ENCODE results near the gene CHST15.

Gene CHST15

DNA sequence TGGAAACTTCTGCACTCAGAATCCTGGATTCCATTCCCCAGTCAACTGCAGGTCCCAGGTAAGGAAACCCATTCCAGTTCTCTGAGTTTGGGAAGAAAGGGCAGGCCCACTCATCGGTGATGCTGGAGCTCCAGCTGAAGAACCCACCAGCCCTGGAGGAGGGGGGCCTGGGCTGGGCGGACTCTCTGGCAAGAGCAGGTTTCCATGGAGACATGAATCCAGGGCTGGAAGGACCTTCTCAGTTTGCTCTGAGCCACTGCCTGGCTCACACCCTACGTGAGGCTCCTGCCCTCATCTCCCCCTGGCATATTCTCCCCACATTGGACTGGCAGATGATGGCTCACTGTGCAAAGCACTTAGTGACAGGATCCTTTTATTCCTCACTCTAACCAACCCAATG, 128.4 kb downstream of the CHST15 start:
- no peak overlapping the region for H3K4me3 ChIP-seq (ENCODE audit: control insufficient read depth, low read depth, low read length)
- TF ChIP-seq, protein P1, sequence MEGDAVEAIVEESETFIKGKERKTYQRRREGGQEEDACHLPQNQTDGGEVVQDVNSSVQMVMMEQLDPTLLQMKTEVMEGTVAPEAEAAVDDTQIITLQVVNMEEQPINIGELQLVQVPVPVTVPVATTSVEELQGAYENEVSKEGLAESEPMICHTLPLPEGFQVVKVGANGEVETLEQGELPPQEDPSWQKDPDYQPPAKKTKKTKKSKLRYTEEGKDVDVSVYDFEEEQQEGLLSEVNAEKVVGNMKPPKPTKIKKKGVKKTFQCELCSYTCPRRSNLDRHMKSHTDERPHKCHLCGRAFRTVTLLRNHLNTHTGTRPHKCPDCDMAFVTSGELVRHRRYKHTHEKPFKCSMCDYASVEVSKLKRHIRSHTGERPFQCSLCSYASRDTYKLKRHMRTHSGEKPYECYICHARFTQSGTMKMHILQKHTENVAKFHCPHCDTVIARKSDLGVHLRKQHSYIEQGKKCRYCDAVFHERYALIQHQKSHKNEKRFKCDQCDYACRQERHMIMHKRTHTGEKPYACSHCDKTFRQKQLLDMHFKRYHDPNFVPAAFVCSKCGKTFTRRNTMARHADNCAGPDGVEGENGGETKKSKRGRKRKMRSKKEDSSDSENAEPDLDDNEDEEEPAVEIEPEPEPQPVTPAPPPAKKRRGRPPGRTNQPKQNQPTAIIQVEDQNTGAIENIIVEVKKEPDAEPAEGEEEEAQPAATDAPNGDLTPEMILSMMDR (IDR thresholded peaks at IDR 0.05; ENCODE audit: control insufficient read depth, insufficient read depth, low read depth, low read length, missing control alignments), result no peak
- DNase-seq (ENCODE audit: low read depth), result no peak

- H3K4me3 ChIP-seq (ENCODE audit: control insufficient read depth, low read depth, low read length), result no peak overlapping the region
- DNase-seq (ENCODE audit: low read depth), result no peak
- TF ChIP-seq, protein P1 (IDR thresholded peaks at IDR 0.05; ENCODE audit: control insufficient read depth, insufficient read depth, low read depth, low read length, missing control alignments), result no peak
These were observed 130.5 kb downstream of the CHST15 start for GRCh38 chr10:123962756-123963530.

GRCh38 chr10:123958241-123958640, 135.2 kb downstream of the CHST15 start:
- H3K4me3 ChIP-seq (ENCODE audit: control insufficient read depth, low read depth, low read length), result no peak overlapping the region
- TF ChIP-seq, protein P1 (IDR thresholded peaks at IDR 0.05; ENCODE audit: control insufficient read depth, insufficient read depth, low read depth, low read length, missing control alignments), result no peak
- no peak for DNase-seq (ENCODE audit: low read depth)
